AG08395 (cell line): ENCODE data around the gene CMIP.

Experiments
- DNase-seq: peaks from one replicate; pipeline ENCODE4 v3.0.0; 2012; ENCODE audit warnings: mixed read lengths, low spot score

Gene CMIP

DNA sequence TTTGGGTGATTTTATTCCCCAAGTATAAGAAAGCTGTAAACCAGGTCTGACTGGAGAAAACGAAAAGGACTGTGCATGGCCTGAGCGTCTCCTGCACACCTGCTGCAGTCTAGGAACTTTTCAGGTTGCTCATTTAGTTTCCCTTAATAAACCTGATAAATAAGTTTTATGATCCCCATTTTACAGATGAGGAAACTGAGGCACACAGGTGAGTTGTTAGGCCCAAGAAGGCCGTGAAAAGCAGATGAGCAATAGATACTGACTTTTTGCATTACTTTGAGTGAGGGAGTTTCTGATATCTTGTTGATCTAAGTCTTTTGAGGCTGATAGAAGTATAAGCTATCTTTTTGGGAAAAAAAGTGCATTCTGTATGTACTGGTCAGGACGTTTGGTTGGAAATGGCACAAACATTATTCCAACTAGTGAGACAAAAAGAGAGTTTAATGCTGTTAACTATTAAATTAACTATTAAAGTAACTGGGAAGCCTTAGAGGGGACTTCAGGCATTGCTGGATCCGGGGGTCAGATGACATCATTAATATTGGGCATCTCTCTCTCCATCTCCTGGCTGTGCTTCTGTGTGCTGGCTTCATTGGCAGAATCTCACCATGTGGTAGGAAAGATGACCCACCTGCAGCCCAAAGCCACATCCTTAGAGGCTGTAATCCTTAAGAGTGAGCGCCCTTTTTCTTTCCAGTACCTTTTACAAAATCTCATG is 163.4 kb downstream of the CMIP start:
- no peak for DNase-seq

- peak; percentile 94 for DNase-seq
Measured at GRCh38 chr16:81608523-81609209, 164.1 kb downstream of the CMIP start.

DNA sequence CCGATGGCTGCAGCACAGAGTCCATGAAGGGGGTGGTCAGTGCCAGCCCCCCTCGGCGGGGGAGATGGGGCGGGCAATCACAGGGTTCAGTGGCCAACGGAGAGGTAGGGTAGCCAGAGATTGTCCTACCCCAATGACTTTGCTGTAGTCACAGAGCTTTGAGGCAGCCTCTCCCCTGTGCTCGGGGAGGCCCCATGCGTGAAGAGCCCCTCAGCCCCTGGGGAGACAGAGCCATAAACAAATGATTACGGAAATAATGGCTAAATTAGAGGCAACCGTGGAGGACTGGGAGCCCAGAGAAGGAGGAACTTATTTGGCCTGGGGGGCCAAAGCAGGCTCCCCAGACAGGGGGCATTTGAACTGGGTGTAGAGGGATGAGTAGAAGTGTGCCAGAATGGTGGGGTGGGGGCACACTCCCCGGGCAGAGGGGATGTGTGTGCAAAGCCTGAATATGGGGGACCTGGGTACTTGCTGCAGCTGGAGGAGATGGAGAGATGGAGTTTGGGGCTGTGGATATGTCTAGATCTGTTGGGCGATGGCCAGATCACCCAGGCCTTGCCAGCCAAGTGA is 164.8 kb downstream of the CMIP start:
- no peak for DNase-seq

GRCh38 chr16:81610144-81610842 is 165.7 kb downstream of the CMIP start:
- peak; percentile 95 for DNase-seq

DNA sequence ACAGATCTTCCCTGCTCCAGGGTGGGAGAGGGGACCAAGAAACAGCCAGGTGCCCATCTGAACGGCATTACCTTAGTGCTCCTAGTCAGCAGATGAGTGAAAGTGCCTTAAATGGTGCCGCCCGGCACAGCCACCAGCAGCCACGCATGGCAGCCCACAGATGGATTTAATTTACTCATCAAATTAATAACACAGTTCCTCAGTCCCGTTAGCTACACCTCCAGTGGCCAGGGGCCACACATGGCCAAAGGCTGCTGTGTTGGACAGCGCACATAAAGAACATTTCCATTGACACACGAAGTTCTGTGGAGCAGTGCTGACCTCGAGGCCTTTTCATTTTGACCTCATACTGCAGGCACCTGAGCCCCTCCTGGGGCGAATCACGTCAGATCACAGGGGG is 166.3 kb downstream of the CMIP start:
- no peak for DNase-seq

DNA sequence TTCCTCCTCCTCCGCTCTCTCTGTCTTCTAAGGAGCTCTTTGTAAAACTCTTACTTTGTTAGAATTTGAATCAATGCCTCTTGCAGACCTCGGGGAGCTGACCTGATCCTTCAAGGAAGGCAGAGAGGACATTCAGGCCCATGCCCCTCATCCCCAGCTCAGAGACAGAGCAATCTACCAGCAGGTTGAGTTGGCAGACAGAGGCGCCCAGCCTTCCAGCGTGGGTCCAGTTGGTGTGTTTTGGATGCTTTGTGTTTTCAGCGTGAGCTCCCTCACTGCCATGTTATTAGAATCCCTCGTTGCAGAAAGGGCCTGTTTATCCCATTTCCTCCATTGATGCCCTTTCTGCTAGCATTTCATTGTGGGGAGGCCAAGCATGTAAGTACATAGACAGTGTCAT is 167.1 kb downstream of the CMIP start:
- no peak for DNase-seq

GRCh38 chr16:81612351-81613163 is 167.9 kb downstream of the CMIP start:
- DNase-seq, result peak; percentile 51

DNA sequence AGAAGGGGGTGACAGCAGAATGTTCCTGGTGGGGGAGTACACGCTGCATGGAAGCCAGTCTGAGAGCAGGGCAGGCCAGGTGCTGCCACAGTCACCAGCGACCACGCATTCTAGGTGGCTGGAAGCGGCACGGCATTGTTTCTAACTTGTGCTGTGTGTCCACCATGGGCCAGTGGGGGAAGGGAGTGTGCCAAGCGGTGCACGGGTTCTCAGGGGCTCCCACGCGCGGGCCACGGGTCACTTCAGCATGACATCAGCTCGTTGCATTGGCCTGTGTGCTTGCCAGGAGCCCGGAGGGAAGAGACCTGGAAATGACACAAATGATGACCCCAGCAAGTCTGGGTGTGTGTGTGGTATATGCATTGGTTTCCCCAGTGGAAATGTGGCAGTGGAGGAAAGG is 169.6 kb downstream of the CMIP start:
- DNase-seq, result no peak

- no peak for DNase-seq
Measured at GRCh38 chr16:81614654-81615359, 170.2 kb downstream of the CMIP start.

DNA sequence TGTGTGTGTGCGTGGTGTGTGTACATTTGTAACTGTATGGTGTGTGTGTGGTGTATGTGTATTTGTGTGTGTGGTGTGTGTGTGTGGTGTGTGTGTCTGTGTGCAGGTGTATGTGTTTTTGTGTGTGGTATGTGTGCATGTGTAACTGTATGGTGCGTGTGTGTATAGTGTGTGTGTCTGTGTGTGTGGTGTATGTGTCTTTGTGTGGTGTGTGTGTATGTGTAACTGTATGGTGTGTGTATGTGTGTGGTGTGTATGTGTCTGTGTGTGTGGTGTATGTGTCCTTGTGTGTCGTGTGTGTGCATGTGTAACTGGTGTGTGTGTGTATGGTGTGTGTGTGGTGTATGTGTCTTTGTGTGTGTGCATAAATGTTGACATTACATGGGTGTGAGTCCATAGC is 170.8 kb downstream of the CMIP start:
- DNase-seq, result no peak

- DNase-seq, result no peak
Measured at GRCh38 chr16:81615833-81616232, 171.2 kb downstream of the CMIP start.

DNA sequence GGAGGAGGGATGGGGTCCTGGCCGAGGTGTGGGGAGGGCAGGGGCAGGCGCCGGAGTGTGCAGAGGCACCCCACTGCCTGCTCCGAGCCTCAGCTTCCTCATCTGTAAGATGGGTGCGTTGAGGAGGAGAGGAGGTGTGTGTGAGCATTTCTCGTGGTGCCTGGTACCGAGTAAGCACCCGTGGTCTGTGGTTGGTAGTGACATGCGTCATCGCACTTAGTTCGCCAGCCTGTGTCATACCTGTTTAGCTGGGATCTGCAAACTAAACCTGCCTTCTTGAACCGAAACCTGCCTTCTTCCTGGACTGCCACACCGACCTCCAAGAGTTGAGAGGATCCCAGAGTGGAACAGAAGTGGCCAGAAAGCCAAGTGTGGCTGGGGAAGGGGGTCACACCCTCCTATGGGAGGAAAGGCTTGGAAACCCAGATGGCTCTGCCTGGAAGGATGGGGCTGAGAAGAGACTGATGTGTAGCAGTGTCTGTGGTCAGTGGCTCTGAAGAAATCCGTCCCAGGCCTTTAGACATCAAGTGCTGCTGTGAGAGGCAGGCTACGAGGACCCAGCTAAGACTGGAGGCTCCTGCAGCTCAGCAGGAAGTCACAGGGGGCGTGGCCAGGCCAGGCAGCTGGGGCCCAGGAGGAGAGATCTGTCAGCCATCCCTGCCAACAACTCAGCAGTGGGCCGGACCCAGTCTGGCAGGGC is 171.9 kb downstream of the CMIP start:
- peak; percentile 85 for DNase-seq

DNA sequence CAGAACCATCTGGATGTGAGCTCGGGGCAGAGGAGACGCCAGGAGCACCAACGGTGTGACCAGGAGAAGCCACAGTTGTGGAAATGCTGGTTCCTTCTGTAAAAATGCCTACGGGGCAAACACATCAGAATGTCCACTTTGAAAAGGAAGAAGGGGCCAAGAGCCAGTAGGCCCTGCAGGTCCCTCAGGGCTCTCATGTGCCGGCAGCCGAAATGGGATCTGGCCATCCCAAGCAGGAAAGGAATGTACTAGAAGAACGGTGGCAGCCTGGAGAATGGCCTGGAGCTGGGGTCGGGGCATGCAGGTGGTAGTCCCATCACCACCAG is 172.4 kb downstream of the CMIP start:
- DNase-seq, result no peak

GRCh38 chr16:81618187-81618586 is 173.6 kb downstream of the CMIP start:
- DNase-seq, result no peak

DNA sequence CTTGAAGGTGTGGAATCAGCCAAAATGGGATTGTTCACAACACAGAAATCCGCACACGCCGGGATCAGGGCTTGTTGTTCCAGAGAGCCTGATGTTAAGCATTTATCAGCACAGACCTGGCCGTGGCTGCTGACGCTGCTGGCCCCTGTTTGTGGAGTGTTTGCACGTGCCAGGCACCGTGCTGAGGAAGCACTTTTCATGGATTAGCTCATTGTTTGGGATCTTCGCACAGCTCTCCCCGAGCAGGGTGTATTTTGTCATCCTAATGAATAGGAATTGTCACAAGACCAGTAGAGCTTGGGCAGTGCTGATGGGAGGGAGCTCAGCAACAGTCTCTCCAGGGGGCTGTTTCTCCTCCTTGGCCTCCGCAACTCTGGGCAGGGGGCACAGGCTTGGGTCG is 174.1 kb downstream of the CMIP start:
- no peak for DNase-seq

- DNase-seq, result no peak
Measured at GRCh38 chr16:81620029-81620428, 175.4 kb downstream of the CMIP start.

DNA sequence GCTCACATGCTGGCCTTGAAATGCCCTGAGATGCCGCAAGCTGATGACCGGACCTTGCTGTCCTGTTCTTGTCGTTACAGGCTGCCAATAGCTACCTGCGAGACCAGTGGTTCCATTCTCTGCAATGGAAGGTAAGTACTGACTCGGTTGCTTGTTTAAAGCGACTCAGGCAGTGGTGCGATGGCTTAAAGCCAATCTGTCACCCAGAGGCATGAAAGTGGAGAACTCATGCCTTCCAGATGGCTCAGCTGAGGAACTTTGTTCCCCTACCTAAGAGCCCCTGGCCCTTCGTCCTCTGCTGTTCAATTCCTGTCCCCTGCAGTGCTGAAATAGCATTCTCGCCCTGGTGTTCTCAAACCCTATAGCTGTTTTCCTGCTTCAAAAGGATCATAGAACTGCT is 176.2 kb downstream of the CMIP start:
- no peak for DNase-seq

- no peak for DNase-seq
Measured at GRCh38 chr16:81621496-81621895, 176.9 kb downstream of the CMIP start.

DNA sequence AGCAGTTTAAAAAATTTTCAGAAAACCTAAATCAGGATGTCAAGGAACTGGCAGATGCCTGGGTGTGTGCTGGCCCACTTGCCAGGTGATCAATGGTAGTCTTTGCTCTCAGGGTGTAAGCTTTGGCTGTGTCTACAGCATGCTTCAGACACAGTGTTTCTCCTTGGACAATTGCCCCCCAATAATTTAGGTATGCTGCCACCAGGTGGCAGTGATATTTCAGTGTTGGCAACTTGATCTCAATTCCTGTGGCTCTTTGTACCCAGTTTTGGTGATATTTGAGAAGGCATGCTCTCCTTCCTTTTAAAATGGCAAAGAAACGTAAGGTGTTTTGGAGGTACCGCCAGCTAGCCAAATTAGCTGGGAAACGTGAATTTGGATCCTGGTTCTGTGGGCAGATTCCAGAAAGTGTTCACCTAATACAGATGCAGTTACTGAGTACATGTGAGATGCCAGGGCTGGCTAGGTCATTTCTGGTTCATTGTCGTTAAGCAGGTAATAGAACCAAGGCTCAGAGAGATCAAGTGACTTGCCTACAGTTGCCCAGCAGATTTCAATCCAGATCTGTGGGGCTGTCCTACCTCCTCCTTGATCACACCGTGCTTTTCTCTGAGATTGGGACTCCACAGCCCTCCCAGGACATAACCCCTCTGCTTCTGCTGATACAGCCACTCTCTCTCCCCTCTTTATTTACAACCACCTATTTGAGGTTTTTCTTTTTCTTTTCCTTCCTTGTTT is 178.9 kb downstream of the CMIP start:
- peak; percentile 63 for DNase-seq

DNA sequence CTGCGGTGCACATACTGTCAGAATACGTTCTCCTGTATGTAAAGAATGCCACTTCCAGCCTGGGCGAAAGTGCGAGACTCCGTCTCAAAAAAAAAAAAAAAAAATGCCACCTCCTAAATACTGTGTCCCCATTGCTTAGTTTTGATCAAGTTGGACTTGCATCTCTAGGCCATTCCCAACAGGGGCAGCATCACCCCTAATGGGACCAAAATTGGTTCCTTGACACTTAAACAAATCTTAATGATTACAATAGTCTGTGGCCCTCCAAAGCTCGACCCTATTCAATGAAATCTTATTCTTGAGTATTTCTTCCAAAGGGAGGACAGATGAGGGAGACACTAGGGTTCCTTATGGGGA is 179.8 kb downstream of the CMIP start:
- no peak for DNase-seq
